ENCODE data around the gene AS3MT. TPM values are rescaled to one million over a fixed set of nuclear protein-coding genes. Genes with fewer than 3 reads are reported as not detected.

Gene AS3MT
- total RNA-seq, 1 donor from 2014 or later, result 17.1 TPM

- TF ChIP-seq CTCF (conservative IDR thresholded peaks at IDR 0.05; ENCODE audit: low read depth, low read length), result no peak
- no peak overlapping the region for H3K4me3 ChIP-seq (ENCODE audit: low read depth, low read length)
- DNase-seq (ENCODE audit: low read depth), result no peak
These were observed 79.5 kb downstream of the AS3MT start for GRCh38 chr10:102948786-102949185.

- DNase-seq (ENCODE audit: low read depth), result no peak
- TF ChIP-seq CTCF (conservative IDR thresholded peaks at IDR 0.05; ENCODE audit: low read depth, low read length), result no peak
- no peak overlapping the region for H3K4me3 ChIP-seq (ENCODE audit: low read depth, low read length)
These were observed 80.6 kb downstream of the AS3MT start for GRCh38 chr10:102949916-102950315.

- no peak for TF ChIP-seq CTCF (conservative IDR thresholded peaks at IDR 0.05; ENCODE audit: low read depth, low read length)
- no peak overlapping the region for H3K4me3 ChIP-seq (ENCODE audit: low read depth, low read length)
- DNase-seq (ENCODE audit: low read depth), result no peak
These were observed 82.0 kb downstream of the AS3MT start for GRCh38 chr10:102951316-102951715.

Other genes with a start within 250 kb of the AS3MT start
- 120 and 182 TPM in 2 replicates for gene TRIM8, start 225.0 kb upstream of the AS3MT start, total RNA-seq
- gene ARL3, start 155.1 kb upstream of the AS3MT start, total RNA-seq, result 7.5 and 9.5 TPM in 2 replicates
- gene SFXN2, start 154.8 kb upstream of the AS3MT start, total RNA-seq, result 5.3 and 18.9 TPM in 2 replicates
- 18.4 and 31.5 TPM in 2 replicates for gene WBP1L, start 125.5 kb upstream of the AS3MT start, total RNA-seq
- gene CYP17A1, start 32.1 kb upstream of the AS3MT start, total RNA-seq, result not detected in 2 replicates
- gene BORCS7, start 15.2 kb upstream of the AS3MT start, total RNA-seq, result 10.1 and 10.5 TPM in 2 replicates
- 1.2 and 1.3 TPM in 2 replicates for gene CNNM2, start 48.8 kb downstream of the AS3MT start, total RNA-seq

All from epithelial cell of proximal tubule (primary cell).